T-helper 17 cell (primary cell): ENCODE results near the gene CDC45. TPM values are rescaled to one million over a fixed set of nuclear protein-coding genes. Genes with fewer than 3 reads are reported as not detected.

Experiments
- ATAC-seq: fragments of 150-1000 bp; cut with Tn5 transposase; 2 replicates; pipeline ENCODE4 v1.10.0; 2021; ENCODE audit warnings: mild to moderate bottlenecking, moderate library complexity
- DNase-seq, 3 donors: peaks; one replicate each; pipeline versions ENCODE4 v3.0.0 to v3.0.0-alpha.2; 2020 to 2021
- H3K9me3 ChIP-seq: one replicate; pipeline ENCODE4 v1.7.0; 2013; ENCODE audit warnings: low read length, mild to moderate bottlenecking; ENCODE audit not compliant: control insufficient read depth, poor library complexity, severe bottlenecking
- H3K27ac Mint-ChIP-seq: one replicate; pipeline ENCODE4 v1.8.0; 2022; ENCODE audit warnings: mild to moderate bottlenecking, moderate library complexity, mixed read lengths
- H3K27me3 Mint-ChIP-seq: one replicate; pipeline ENCODE4 v1.8.0; 2022; ENCODE audit warnings: mixed read lengths
- H3K36me3 Mint-ChIP-seq: one replicate; pipeline ENCODE4 v1.8.0; 2022; ENCODE audit warnings: low read depth, mixed read lengths
- H3K4me1 Mint-ChIP-seq: one replicate; pipeline ENCODE4 v1.8.0; 2022; ENCODE audit warnings: mild to moderate bottlenecking, mixed read lengths
- H3K4me3 Mint-ChIP-seq: one replicate; pipeline ENCODE4 v1.8.0; 2022; ENCODE audit warnings: mild to moderate bottlenecking, moderate library complexity, mixed read lengths
- total RNA-seq, 4 donors: library from RNA in 2 of 4; stranded (reverse) in 2 of 4; gene quantifications; one replicate each; pipeline ENCODE4 v1.2.3 and lab custom pipeline; 2022 to 2026

The CDC45 gene
- total RNA-seq, 2 donors from 2014 or later = 0.32 to 0.37 TPM

- Mint-ChIP-seq H3K36me3 (peaks cover 11% of the 10 kb centered on the region), H3K27me3 (no peaks in the 10 kb centered on the region), H3K27ac (no peak overlapping the region), H3K4me1 (peaks cover 3% of the 10 kb centered on the region), H3K4me3 (no peak overlapping the region)
- ATAC-seq = no peak
- H3K9me3 ChIP-seq = no peaks in the 10 kb centered on the region
- DNase-seq = no peak
Measured at GRCh38 chr22:19453718-19454117, 26.0 kb upstream of the CDC45 start.

- ATAC-seq = no peak
Measured at GRCh38 chr22:19454156-19454555, 25.6 kb upstream of the CDC45 start.

GRCh38 chr22:19455033-19455432 lies 24.7 kb upstream of the CDC45 start:
- DNase-seq (no peak), ATAC-seq (no peak)
- peak overlapping the region; percentile 77 for H3K27ac Mint-ChIP-seq
- H3K4me1 Mint-ChIP-seq = peaks cover 3% of the 10 kb centered on the region
- H3K4me3 Mint-ChIP-seq = no peak overlapping the region
- H3K36me3 Mint-ChIP-seq = peaks cover 11% of the 10 kb centered on the region
- no peaks in the 10 kb centered on the region for H3K9me3 ChIP-seq
- no peaks in the 10 kb centered on the region for H3K27me3 Mint-ChIP-seq

More at GRCh38 chr22:19454156-19454555, 25.6 kb upstream of the CDC45 start:
- H3K27me3 Mint-ChIP-seq = no peaks in the 10 kb centered on the region
- H3K4me1 Mint-ChIP-seq = peaks cover 3% of the 10 kb centered on the region
- no peak for DNase-seq
- H3K4me3 Mint-ChIP-seq = no peak overlapping the region
- peaks cover 11% of the 10 kb centered on the region for H3K36me3 Mint-ChIP-seq
- H3K9me3 ChIP-seq = no peaks in the 10 kb centered on the region
- H3K27ac Mint-ChIP-seq = no peak overlapping the region

DNA sequence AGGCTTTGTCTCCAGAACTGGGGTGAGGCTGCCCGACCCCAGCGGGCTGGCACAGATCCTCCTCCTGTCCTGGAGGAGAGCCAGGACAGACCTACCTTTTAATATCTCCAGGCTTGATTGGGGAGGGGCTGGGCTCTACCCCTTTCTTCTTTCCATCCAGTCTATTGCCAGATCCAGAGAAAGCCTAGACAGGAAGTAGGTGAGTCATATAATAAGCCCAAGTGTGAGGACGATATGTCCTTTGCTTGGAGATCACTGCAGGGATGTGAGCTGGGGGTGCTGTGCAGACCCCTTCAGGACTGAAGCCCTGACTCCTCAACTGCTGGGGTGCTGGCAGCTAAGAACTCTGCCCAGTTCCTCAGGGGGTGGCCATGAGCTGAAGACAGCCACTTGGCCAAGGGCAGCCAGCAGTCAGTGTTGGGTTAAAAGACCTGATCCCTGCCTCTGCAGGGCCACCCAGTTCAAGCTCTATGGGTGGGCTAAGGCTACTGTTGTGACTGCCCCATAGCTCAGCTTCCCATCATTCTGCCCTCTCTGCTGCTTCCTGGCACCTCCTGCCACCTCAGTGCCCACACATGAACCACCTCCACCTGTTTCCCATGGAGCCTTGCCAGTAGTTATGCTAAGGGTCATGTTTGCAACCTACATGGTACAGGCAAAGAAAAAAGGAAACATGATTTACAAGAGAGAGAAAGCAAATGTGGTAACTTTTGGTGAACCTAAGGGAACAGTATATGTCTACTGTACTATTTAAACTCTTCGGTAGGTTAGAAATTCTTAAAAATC lies 23.9 kb upstream of the CDC45 start:
- no peaks in the 10 kb centered on the region for H3K9me3 ChIP-seq
- DNase-seq (no peak), ATAC-seq (no peak)
- H3K4me1 Mint-ChIP-seq = peaks cover 3% of the 10 kb centered on the region
- no peaks in the 10 kb centered on the region for H3K27me3 Mint-ChIP-seq
- no peak overlapping the region for H3K4me3 Mint-ChIP-seq
- H3K27ac Mint-ChIP-seq = peak overlapping the region; percentile 77
- H3K36me3 Mint-ChIP-seq = peaks cover 11% of the 10 kb centered on the region

GRCh38 chr22:19456541-19456940 lies 23.2 kb upstream of the CDC45 start:
- no peak overlapping the region for H3K4me3 Mint-ChIP-seq
- ATAC-seq = no peak
- H3K4me1 Mint-ChIP-seq = peaks cover 3% of the 10 kb centered on the region
- H3K9me3 ChIP-seq = no peaks in the 10 kb centered on the region
- DNase-seq = no peak
- H3K36me3 Mint-ChIP-seq = peaks cover 11% of the 10 kb centered on the region
- no peak overlapping the region for H3K27ac Mint-ChIP-seq
- no peaks in the 10 kb centered on the region for H3K27me3 Mint-ChIP-seq

DNA sequence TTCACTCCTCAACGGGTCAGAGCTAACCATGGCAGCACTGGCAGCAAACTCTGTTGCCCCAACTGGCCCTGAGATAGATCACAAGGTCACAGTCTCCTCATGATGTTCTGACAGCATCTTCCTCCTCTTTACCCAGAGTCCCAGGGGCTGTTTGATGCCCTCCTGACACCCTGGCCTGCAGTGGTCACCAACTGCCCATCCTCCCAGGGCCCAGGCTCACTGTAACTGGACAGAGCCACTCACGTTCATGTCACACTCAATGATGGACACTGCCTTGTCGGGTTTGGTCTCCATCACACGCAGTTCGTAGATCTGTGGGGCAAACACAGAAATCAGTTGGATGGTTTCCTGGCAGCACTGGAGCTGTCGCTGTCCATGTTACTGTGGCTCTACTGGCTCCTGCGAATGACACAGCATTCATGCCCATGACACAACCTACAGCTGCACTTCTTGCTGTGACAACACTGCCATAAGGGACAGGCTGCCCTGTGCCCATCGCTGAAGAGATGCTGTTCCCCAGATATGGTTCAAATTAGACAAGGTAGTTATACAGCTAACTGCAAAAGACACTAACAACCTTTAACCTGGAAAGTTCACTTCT lies 21.8 kb upstream of the CDC45 start:
- H3K4me1 Mint-ChIP-seq = no peaks in the 10 kb centered on the region
- peaks cover 12% of the 10 kb centered on the region for H3K36me3 Mint-ChIP-seq
- no peak overlapping the region for H3K27ac Mint-ChIP-seq
- H3K27me3 Mint-ChIP-seq = no peaks in the 10 kb centered on the region
- H3K4me3 Mint-ChIP-seq = no peak overlapping the region
- DNase-seq = no peak
- H3K9me3 ChIP-seq = no peaks in the 10 kb centered on the region
- ATAC-seq = no peak

GRCh38 chr22:19460036-19460435 lies 19.7 kb upstream of the CDC45 start:
- no peaks in the 10 kb centered on the region for H3K27me3 Mint-ChIP-seq
- H3K4me3 Mint-ChIP-seq = no peak overlapping the region
- peaks cover 8% of the 10 kb centered on the region for H3K36me3 Mint-ChIP-seq

GRCh38 chr22:19461506-19461905 lies 18.2 kb upstream of the CDC45 start:
- Mint-ChIP-seq H3K4me1 (no peaks in the 10 kb centered on the region), H3K27ac (no peak overlapping the region), H3K4me3 (no peak overlapping the region), H3K27me3 (no peaks in the 10 kb centered on the region), H3K36me3 (peaks cover 8% of the 10 kb centered on the region)
- ATAC-seq (no peak), DNase-seq (no peak)
- H3K9me3 ChIP-seq = no peaks in the 10 kb centered on the region

More at GRCh38 chr22:19460036-19460435, 19.7 kb upstream of the CDC45 start:
- no peak for ATAC-seq
- Mint-ChIP-seq H3K4me1 (no peaks in the 10 kb centered on the region), H3K27ac (no peak overlapping the region)
- DNase-seq = no peak
- no peaks in the 10 kb centered on the region for H3K9me3 ChIP-seq

DNA sequence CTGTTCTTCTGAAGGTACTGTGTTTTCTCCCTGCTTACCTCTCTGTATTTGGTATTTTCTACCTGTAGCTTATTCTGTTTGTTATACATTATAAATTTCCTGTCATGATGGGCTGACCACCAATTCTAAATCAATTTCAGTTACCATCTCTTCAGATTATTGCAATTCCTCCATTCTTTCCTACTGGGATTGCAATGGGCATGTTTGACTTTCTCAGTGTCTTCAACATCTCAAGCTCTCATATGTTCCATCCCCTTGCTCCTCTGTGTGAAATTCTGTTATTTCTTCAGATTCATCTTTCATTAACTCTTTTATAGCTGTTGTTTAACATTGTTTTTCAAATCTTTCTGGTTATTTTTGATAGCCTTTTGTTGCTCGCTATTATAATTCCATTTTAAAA lies 16.7 kb upstream of the CDC45 start:
- no peaks in the 10 kb centered on the region for H3K4me1 Mint-ChIP-seq
- no peak for ATAC-seq
- H3K27me3 Mint-ChIP-seq = no peaks in the 10 kb centered on the region
- DNase-seq = no peak
- H3K4me3 Mint-ChIP-seq = no peak overlapping the region
- H3K36me3 Mint-ChIP-seq = peaks cover 8% of the 10 kb centered on the region
- no peaks in the 10 kb centered on the region for H3K9me3 ChIP-seq
- no peak overlapping the region for H3K27ac Mint-ChIP-seq

GRCh38 chr22:19463491-19464469 lies 15.9 kb upstream of the CDC45 start:
- ATAC-seq (no peak), DNase-seq (no peak)
- Mint-ChIP-seq H3K27me3 (no peaks in the 10 kb centered on the region), H3K4me3 (no peak overlapping the region), H3K4me1 (no peaks in the 10 kb centered on the region), H3K36me3 (peaks cover 8% of the 10 kb centered on the region), H3K27ac (peak overlapping the region; percentile 53)
- no peaks in the 10 kb centered on the region for H3K9me3 ChIP-seq

DNA sequence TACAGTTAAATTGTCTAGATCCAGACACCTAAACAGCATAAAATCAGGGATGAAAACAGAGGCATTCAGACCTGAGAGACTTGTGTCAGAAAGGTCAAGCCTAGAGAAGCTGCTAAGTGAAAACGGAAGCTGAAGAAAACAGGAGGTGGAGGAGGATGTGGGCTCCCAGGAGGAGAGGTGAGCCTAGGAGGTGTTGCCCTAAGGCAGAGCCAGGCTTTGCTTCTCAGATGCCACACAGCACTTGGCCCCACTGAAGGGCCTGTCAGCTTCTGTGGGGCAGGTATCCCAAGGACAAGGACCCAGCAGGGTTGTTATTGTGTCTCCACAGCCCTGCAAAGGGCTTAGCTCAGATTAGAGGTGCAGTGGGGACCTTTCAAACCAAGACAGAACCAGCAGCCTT lies 15.2 kb upstream of the CDC45 start:
- no peaks in the 10 kb centered on the region for H3K27me3 Mint-ChIP-seq
- H3K4me1 Mint-ChIP-seq = peaks cover 4% of the 10 kb centered on the region
- H3K36me3 Mint-ChIP-seq = peaks cover 12% of the 10 kb centered on the region
- H3K4me3 Mint-ChIP-seq = no peak overlapping the region
- ATAC-seq (no peak), DNase-seq (no peak)
- H3K27ac Mint-ChIP-seq = no peak overlapping the region
- no peaks in the 10 kb centered on the region for H3K9me3 ChIP-seq

DNA sequence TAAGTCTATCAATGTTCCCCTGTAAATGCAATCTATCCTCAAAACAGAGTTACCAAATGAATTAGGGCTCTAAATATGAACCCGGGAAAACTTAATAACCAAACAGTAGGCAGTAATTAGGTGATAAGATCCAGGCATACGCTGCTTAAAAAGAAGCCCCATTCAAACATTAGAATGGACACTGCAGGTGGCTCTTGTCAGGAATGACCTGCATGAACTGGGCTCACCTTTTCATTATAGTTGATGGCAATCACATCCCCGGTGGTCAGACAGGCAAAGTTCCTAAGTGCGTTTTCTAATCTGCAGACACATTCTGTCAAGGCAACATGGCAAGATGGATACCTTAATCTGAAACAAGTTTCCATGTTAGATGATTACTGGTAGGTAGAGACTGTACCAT lies 14.7 kb upstream of the CDC45 start:
- H3K9me3 ChIP-seq = no peaks in the 10 kb centered on the region
- peak overlapping the region; percentile 37 for H3K27ac Mint-ChIP-seq
- DNase-seq = no peak
- H3K27me3 Mint-ChIP-seq = no peaks in the 10 kb centered on the region
- peaks cover 12% of the 10 kb centered on the region for H3K36me3 Mint-ChIP-seq
- H3K4me1 Mint-ChIP-seq = peaks cover 6% of the 10 kb centered on the region
- no peak overlapping the region for H3K4me3 Mint-ChIP-seq
- no peak for ATAC-seq

DNA sequence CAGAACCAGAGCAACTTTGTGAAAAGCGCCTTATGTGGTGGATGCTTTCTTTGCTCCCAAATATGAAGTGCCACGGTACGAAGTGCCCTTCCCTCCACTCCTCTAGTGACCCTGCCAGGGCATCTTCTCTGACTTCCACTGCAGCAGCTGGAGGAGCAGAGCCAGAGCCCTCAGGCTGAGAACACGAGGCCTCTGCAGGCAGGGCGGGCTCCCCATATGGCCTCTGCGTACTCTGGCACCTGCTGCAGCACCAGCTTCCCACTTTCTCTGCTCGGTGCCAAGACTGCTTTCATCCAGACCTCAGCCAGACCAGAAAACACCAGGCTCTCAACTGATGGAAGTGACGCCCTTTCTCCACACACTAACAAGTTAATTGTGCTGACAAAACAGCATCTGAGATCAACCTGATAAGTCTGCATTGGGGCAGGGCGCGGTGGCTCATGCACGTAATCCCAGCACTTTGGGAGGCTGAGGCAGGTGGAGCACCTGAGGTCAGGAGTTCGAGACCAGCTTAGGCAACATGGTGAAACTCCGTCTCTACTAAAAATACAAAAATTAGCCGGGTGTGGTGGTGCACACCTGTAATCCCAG lies 13.5 kb upstream of the CDC45 start:
- H3K27me3 Mint-ChIP-seq = no peaks in the 10 kb centered on the region
- DNase-seq (no peak), ATAC-seq (no peak)
- H3K4me3 Mint-ChIP-seq = no peak overlapping the region
- H3K9me3 ChIP-seq = no peaks in the 10 kb centered on the region
- H3K36me3 Mint-ChIP-seq = peaks cover 12% of the 10 kb centered on the region
- peak overlapping the region; percentile 37 for H3K27ac Mint-ChIP-seq
- H3K4me1 Mint-ChIP-seq = peaks cover 6% of the 10 kb centered on the region
